NCI-H1930 (cell line): ENCODE data around the gene PPM1M.
"Not testable (repeated sequence)": the region's sequence is repeated elsewhere in the genome, so short reads cannot be mapped to it uniquely, and the experiment has no call there.

Experiments
- DNase-seq, 2 experiments: peaks; one replicate each; lab custom pipeline; 2025; lab: John Stamatoyannopoulos, UW

The PPM1M gene

DNA sequence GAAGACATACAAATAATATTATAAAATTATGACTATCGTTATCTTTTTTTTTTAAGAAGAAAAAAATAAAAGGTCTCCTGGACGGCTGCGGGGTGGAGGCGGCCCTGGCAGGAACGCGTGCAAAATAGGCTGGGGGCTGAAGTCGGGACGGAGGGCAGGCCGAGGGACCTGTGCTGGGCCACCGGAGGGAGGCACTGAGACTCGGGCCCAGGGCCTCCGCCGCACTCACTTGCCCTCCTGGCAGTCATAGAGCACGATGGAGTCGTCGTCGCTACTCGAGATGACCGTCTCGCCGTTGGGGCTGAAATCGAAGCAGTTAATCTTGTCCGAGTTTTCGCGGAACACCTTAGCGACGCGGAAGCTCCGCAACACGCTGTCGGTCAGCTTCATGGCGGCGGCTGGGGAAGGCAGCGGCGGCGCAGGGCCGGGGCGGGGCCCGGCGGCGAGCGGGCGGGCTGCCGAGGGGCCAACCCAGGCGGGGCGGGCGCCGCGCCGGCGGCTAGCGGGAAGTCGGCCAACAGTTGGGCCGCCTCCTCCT lies 32.5 kb downstream of the PPM1M start:
- peak in 1 of 2 experiments; percentile 49 for DNase-seq

DNA sequence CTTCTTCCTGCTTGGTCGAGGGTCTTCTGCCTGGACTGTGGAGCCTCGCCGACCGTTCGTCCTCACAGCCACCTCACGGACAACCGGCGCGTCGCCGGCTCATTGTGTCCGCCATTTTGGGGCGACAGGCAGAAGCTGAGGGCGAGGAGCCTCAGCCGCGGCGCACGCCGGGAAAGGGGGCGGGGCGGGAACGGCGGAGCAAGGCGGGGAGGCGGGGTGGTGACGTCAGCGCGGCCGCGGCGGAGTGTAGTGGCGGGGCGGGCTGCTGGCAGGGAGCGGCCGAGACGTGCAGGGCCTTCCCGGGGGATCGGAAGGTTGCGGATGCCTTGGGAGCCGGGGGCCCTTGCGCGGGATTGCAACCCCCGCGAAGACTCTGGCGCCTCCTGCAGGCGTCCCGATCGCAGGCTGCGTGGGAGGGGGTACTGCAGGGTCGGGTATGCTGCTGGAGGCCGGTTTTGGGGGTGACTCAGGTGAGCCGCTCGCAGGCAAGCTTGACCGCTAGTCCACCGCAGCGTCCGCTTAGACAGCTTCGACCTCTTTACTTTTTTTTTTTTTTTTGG lies 33.0 kb downstream of the PPM1M start, which contains the start of gene WDR82:
Gene WDR82, minus strand, starts transcription at position 140 of the 560 bp plus-strand sequence. CDS start 288 bp downstream, outside the sequence.
- DNase-seq = peak; percentile 69 to 87

DNA sequence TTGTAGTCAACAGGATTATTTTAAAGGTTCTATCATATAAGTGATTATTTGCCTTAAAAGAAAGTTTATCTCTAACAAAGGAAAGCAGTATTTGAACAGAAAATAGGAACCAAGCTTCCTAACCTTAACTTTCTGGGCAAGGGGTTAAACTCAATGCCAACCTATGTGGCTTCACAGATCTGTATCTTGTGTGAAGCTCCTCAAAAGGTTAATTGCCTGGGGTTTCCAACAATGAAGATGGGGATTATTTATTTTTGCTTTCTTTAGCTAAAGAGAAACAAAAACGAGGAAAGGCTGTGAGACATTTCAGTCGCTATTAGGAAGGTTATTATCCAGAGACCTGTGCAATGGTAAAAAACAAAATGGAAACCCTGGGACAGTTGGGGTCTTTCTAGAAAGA lies 34.0 kb downstream of the PPM1M start:
- DNase-seq = no peak

DNA sequence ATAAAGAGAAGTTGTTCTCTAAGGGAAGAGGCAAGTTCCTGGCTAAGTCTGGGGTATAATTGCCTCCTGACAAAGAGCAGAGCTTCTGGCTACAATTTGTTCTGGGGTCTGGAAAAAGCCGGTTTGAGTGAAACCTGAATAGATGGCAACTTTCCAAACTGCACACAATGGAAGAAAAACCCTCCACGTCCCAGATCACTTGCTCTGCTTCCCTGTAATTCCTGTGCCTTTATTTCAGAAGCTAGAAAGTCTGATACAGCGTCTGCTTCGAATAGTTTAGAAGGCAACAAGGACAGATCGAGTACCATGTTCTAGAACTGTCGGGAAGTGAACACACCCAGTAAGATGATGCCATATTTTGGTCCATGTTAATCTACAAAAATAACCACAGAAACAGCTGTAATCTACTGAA lies 34.5 kb downstream of the PPM1M start:
- peak in 1 of 2 experiments; percentile 4 for DNase-seq

DNA sequence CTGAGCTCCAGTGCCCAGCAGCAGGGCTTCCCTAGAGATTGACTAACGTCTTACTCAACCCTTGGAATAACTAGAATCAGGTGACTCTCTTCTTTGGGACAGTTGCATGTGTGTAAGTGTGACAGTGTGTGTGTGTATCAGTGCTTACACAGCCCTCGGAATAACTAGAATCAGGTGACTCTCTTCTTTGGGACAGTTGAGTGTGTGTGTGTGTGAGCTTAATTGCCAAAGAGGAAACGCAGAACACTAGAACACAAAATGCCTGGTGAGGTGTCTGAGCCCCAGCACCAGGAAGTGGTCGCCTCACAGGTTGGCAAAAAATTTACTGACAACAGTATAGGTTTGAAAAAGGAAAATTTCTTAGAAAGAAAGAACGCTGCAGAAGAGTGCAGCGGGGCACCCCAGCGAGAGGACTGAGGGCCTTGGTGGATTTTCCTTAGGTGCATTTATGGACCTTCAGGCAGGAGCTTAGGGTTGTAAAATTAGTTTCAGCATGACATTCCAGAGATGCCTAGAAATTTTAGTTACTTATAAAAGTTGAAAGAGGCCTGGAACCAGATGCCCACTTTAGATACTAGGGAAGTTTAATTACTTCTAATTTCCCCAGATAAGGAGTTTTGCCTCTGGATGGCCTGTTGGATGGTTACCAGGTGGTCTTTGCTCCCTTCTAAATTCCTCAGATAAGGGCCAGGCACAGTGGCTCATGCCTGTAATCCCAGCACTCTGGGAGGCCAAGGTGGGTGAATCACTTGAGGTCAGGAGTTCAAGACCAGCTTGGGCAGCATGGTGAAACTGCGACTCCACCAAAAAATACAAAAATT lies 36.6 kb downstream of the PPM1M start:
- no peak for DNase-seq

DNA sequence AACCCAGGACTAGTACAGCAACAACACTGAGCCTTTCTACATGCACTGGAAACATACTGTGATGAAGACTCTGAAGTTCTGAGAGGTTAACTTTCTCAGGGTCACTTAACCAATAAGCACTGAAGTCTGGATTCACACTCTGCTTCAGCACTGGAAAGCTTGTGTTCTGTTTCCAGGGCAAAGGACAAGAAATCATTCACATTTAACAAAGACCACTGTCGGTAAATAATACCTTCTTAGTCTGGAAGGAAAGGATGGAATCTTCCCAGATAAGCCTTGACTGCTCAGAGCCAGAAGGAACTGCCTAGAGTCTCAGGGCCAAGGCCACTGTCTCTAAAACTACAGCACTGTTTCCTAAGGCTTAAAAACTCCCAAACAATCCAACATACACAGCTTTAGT lies 37.7 kb downstream of the PPM1M start:
- DNase-seq = no peak

DNA sequence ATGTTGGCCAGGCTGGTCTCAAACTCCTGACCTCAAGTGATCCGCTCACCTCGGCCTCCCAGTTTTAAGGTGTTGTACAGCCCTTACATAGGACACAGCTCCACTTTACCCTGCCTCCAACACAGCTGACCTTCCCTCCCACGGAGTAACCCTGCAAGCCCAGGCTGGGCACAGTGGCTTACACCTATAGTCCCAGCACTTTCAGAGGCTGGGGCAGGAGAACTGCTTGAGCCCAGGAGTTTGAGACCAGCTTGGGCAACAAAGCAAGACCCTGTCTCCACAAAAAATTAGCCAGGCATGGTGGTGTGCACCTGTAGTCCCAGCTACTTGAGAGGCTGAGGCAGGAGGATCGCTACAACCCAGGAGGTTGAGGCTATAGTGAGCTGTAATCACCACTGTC lies 38.5 kb downstream of the PPM1M start:
- not testable (repeated sequence) for DNase-seq

DNA sequence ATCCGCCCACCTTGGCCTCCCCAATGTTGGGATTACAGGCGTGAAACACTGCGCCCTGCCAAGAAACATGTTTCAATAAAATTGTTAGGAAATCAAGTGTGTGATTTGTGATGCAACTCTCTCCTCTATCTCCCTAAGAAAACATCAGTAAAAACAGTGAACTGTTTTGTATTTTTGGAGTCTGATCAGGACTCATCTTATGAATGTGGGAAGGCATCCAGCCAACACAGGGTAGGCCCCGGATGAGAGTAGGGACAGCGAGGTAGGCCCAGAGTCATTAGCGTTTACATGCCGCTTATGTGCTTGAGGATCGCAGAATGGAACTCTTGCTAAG lies 41.2 kb downstream of the PPM1M start:
- DNase-seq = no peak

DNA sequence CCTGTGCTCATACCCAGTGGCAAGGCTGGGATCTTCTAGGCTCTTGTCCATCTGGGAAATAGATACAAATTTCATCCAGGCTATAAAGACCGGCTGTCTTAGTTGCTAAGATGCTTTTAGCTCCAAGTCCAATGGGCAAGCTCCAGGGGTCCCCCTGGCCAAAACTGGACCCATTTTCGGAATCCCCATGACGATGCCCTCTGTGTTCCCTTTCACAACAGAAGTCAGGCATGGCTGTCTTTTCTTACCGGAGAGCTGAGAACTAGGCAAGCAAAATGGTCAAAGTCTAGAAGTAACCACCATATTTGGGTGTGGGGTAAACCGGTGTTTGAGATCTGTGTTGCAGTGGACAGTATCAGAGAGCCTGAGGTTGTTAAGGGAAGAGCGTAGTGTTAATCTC lies 43.1 kb downstream of the PPM1M start:
- no peak for DNase-seq

DNA sequence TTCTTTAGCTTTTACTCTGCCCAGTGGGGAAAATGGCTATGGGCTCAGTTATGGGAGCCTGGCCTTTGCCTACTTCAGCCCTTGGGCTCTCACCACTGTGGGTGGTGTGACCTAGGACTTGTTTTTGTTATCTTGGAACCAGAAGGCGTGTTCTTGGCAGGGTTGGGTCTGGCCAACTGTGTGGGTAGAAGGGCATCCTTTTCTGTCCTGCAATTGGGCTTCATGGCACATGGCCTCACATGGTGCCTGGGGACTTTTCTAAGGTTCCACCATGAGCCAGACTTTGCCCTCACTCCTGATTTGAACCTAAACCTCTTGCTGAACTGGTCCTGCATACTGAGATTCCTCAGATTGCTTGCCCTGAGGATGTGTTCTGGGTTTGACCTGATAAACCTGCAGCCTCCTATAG lies 43.8 kb downstream of the PPM1M start:
- no peak for DNase-seq

DNA sequence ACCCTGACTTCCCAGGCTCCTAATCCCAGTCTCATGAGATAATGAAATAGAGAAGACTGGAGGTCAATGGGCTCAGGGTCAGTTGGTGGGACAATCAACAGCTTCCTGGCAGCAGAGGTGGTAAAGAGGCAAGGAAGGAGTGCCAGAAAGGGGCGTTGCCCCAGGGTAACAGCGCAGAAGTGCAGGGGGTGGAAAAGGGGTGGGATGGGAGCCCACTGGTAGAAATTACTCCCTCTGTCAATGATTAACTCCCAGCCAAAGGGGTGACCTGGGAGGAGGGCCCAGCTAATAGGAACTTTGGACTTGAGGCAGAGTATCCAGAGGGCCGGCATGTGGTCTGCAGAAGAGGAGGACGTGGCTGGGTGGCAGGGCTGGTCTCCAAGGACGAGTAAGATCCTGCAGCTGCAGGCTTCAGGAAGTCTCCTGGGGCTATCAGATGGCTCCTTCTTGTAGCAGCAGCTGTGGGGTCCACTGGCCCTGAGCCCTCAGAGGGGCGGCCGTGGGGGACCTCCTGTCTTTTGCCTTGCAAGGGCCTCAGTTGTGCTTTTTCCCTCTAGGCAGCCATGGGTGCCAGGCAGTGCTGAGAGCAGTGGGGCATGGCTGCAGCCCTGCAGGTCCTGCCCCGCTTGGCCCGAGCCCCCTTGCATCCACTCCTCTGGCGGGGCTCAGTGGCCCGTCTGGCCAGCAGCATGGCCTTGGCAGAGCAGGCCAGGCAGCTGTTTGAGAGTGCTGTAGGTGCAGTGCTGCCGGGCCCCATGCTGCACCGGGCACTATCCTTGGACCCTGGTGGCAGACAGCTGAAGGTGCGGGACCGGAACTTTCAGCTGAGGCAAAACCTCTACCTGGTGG lies 44.4 kb downstream of the PPM1M start:
- no peak for DNase-seq

DNA sequence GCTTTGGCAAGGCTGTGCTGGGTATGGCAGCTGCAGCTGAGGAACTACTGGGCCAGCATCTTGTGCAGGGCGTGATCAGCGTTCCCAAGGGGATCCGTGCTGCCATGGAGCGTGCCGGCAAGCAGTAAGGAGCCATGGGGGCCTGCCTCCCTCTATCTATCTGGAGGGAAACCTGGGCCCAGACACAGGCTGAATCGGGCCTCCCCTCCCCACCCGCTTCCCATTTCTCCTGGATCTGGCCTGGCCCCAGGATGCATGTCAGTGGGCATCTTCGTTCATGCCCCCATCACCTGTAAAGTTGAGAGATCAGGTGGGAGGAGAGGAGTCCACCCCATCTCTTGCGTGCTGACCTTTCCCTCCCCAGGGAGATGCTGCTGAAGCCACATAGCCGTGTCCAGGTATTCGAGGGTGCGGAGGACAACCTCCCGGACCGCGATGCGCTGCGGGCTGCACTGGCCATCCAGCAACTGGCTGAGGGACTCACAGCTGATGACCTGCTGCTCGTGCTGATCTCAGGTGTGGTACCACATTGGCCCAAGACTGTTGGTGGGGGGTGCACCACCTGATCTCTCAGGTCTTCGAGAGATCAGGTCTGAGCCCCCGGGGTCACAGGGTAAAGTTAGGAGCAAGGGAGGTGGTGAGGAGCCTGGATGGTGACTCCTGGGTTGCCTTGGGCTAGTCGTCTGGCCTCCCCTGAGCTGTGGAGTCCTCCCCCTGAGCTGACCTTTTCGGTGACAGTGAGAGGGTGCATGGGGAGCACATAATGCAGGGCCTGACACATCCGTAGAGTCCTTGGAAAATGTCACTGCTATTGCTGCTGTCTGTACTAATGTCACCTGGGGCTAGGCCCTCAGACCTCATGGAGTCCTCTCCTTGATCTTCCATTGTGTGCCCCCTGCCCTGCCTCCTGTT lies 45.3 kb downstream of the PPM1M start:
- DNase-seq = no peak

DNA sequence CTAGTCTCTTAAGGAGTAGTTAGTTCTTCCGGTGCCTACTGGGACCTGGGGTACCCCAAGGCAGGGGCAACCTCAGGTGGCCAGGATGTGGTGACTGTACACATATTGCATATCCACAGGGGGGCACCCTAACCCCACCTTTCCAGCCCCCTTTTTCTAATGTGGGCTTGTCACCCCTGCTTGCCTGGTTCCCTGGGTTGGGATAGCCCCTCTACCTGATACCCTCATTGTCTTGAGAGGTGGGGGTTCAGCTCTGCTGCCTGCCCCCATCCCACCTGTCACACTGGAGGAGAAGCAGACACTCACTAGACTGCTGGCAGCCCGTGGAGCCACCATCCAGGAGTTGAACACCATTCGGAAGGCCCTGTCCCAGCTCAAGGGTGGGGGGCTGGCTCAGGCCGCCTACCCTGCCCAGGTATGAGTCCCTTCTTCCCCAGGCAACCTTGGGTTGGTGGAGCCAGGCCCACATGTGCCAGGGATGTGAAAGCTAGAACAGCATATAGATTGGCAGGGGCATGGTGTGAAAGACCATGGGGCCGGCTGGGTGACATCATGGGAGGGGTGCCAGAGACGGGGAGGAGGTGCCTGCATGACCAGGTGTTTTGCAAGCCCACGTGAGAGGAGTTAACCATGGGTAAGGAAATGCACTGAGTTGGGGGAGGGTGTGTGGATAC lies 46.1 kb downstream of the PPM1M start:
- DNase-seq = no peak

DNA sequence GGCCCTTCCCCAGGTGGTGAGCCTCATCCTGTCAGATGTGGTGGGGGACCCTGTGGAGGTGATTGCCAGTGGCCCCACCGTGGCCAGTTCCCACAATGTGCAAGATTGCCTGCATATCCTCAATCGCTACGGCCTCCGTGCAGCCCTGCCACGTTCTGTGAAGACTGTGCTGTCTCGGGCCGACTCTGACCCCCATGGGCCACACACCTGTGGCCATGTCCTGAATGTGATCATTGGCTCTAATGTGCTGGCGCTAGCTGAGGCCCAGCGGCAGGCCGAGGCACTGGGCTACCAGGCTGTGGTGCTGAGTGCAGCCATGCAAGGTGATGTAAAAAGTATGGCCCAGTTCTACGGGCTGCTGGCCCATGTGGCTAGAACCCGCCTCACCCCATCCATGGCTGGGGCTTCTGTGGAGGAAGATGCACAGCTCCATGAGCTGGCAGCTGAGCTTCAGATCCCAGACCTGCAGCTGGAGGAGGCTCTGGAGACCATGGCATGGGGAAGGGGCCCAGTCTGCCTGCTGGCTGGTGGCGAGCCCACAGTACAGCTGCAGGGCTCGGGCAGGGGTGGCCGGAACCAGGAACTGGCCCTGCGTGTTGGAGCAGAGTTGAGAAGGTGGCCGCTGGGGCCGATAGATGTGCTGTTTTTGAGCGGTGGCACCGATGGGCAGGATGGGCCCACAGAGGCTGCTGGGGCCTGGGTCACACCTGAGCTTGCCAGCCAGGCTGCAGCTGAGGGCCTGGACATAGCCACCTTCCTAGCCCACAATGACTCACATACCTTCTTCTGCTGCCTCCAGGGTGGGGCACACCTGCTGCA lies 46.9 kb downstream of the PPM1M start:
- no peak for DNase-seq

DNA sequence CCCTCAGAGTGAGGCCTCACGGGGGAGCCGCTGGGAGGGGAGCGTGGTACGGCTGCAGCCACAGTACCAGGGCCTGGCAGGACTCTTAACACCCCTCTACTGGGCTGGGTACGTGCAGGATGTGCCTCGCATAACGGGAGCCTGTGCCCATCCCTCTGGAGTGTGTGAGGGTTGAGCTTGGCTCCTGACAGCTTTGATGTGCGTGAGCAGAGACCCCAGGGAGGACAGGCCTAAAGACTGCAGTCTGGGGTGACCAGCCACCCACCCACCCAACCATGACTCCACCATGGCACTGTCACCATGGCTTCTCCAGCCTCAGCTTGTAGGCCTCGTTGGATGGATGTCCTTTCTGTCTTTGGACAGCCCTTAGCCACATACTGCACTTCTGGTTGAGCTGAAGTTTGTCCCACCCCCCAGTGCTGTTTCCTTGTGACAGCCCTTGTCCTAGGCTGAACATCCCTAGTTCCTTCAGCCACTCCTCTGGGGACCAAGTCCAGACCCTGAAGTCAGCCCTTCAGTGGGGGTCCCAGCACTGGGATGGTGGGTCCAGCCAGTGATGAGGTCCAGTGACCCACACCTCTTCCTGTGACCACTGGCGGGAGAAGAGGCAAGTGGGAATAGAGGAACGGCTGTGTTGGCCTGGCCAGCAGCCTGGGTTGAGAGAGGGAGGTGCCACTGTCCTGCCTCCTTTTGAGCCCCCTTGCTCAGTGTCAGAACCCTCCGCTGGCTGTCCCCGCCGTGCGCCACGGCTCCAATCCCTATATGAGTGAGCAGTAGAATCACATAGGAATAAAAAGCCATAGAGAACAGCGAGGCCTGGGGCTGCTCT lies 48.1 kb downstream of the PPM1M start:
- DNase-seq = no peak

DNA sequence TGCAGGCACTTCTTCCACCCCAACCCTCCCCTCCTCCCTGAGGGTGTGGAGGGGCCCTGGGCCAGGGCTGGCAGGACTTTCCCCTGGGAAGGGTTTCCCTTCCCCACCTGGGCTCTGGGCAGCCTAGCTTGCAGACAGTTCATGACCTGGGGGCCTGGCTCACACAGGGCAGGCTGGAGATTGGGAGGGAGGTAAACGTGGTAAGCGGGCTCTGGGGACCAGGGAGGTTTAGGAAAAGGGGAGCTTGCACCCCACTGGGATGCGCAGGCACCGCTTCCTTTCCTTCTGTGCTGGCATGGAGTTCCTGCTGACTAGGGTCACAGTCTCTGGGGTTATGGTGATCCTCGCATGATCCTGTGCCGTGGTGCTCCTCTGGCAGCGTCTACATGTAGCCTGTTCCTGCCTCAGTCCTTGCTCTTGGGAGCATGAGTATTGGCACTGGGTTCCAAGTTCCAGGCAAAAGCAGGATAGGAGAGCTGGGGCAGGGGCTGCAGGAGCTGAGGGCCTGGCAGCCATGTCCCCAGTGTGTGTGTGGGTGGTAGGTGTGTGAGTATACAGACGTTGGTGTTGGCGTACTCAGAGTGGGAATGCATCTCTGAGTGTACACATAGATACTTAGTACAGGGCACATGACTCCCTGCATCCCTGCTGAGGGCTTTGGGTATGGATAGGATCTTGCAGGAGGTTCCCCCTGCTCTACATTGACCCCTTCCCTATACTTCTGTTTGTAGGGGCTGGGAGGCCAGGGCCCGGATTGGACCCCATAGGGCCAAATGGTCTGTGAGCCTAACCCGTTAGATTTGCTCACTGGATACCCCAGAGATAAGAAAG lies 49.0 kb downstream of the PPM1M start:
- no peak for DNase-seq

DNA sequence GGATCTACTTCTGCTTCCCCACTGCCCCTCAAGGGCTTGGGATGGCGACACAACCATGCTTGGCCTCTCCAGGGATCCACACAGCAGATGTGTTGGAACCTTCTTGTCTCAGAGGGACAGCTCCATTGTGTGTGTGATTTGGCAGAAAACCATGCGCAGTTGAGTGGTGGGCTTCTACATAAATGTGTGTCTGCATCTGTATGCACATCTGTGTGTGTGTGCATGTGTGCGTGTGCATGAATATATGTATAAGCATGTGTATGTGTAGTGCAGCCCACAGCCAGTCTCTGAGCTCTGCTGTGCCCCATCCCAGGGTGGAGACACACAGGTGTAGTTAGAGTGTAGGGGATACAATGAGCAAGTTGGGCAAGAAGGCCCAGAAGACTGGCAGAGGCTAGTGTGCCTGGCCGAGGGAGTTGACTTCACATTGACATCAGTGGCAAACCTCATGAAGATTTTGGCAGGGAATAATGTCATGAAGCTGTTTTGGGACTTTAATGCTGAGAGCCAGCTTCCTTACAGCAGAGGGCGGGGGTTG lies 50.2 kb downstream of the PPM1M start:
- no peak for DNase-seq
